HUDEP-2 (cell line): Measurements from ENCODE around the gene NALCN.

ENCODE experiments used
- DNase-seq, 76 experiments: peaks; one replicate each; lab custom pipeline; 2025; ENCODE audit not compliant: unreplicated experiment in 76 of 76; lab: John Stamatoyannopoulos, UW

NALCN gene

GRCh38 chr13:101053301-101054093 lies 362.8 kb downstream of the NALCN start:
- DNase-seq = no peak

- no peak for DNase-seq
Observed at GRCh38 chr13:101049166-101049850, 367.0 kb downstream of the NALCN start.

- DNase-seq = no peak
Observed at GRCh38 chr13:101036546-101036945, 379.8 kb downstream of the NALCN start.

GRCh38 chr13:101035119-101035620 lies 381.1 kb downstream of the NALCN start:
- DNase-seq = no peak

GRCh38 chr13:101026736-101027398 lies 389.4 kb downstream of the NALCN start:
- no peak for DNase-seq

GRCh38 chr13:101026328-101026727 lies 390.0 kb downstream of the NALCN start:
- DNase-seq = no peak

- no peak for DNase-seq
Observed at GRCh38 chr13:101025925-101026324, 390.4 kb downstream of the NALCN start.

GRCh38 chr13:101025519-101025918 lies 390.8 kb downstream of the NALCN start:
- DNase-seq = no peak

- no peak for DNase-seq
Observed at GRCh38 chr13:101019126-101019525, 397.2 kb downstream of the NALCN start.

GRCh38 chr13:101018720-101019119 lies 397.6 kb downstream of the NALCN start:
- DNase-seq = no peak

GRCh38 chr13:101017123-101017872 lies 399.0 kb downstream of the NALCN start:
- no peak for DNase-seq

GRCh38 chr13:101016475-101016874 lies 399.8 kb downstream of the NALCN start:
- no peak for DNase-seq

GRCh38 chr13:101013245-101013644 lies 403.1 kb downstream of the NALCN start:
- no peak for DNase-seq

GRCh38 chr13:101010100-101010499 lies 406.2 kb downstream of the NALCN start:
- DNase-seq = no peak

GRCh38 chr13:101007245-101007644 lies 409.1 kb downstream of the NALCN start:
- DNase-seq = no peak
